GM19397 (cell line): ENCODE data around the gene RPS21.

ENCODE experiments used
- ATAC-seq: cut with Tn5 transposase; IDR thresholded peaks from one replicate; pipeline ENCODE4 v1.9.1; 2021; ENCODE audit warnings: mild to moderate bottlenecking, moderate library complexity; ENCODE audit not compliant: unreplicated experiment

RPS21 gene

GRCh38 chr20:62377064-62377461 lies 9.8 kb upstream of the RPS21 start:
- ATAC-seq = no peak

- no peak for ATAC-seq
These were observed 9.2 kb upstream of the RPS21 start for GRCh38 chr20:62377615-62378178.

GRCh38 chr20:62378215-62378614 lies 8.7 kb upstream of the RPS21 start:
- ATAC-seq = no peak

- no peak for ATAC-seq
These were observed 5.6 kb upstream of the RPS21 start for GRCh38 chr20:62381202-62381797.

GRCh38 chr20:62381842-62382241 lies 5.1 kb upstream of the RPS21 start:
- ATAC-seq = no peak

GRCh38 chr20:62382306-62383198 lies 4.4 kb upstream of the RPS21 start:
- peak; percentile 46 for ATAC-seq

- ATAC-seq = no peak
These were observed 463 bp downstream of the RPS21 start for GRCh38 chr20:62387219-62387913.

GRCh38 chr20:62387933-62388635 lies 1.2 kb downstream of the RPS21 start:
- no peak for ATAC-seq

- no peak for ATAC-seq
These were observed 2.1 kb downstream of the RPS21 start for GRCh38 chr20:62388839-62389600.

- no peak for ATAC-seq
These were observed 2.7 kb downstream of the RPS21 start for GRCh38 chr20:62389601-62390087.

- ATAC-seq = no peak
These were observed 3.6 kb downstream of the RPS21 start for GRCh38 chr20:62390317-62391164.

- ATAC-seq = no peak
These were observed 4.5 kb downstream of the RPS21 start for GRCh38 chr20:62391165-62392076.

GRCh38 chr20:62392077-62392418 lies 5.1 kb downstream of the RPS21 start:
- ATAC-seq = no peak

GRCh38 chr20:62392621-62393334 lies 5.9 kb downstream of the RPS21 start:
- ATAC-seq = no peak

GRCh38 chr20:62393335-62393665 lies 6.4 kb downstream of the RPS21 start:
- no peak for ATAC-seq

GRCh38 chr20:62393830-62394229 lies 6.9 kb downstream of the RPS21 start:
- ATAC-seq = no peak
